WTC11 (cell line): ENCODE data around the gene SERPINF2.

ENCODE experiments used
- AFF4 ChIP-seq: sonication (generic); formaldehyde crosslinking; IDR thresholded peaks from 2 replicates; pipeline ENCODE4 v1.8.1; 2023; ENCODE audit warnings: mild to moderate bottlenecking, missing genetic modification reagents, borderline replicate concordance
- CREB1 ChIP-seq: sonication (generic); formaldehyde crosslinking; IDR thresholded peaks from 2 replicates; pipeline ENCODE4 v1.8.0; 2023; ENCODE audit warnings: mild to moderate bottlenecking, missing genetic modification reagents
- CTCF ChIP-seq: fragments of 200-600 bp; IDR thresholded peaks from 2 replicates; pipeline ENCODE4 v1.8.0; 2022; ENCODE audit warnings: antibody characterized with exemption
- GABPB1 ChIP-seq: sonication (generic); formaldehyde crosslinking; IDR thresholded peaks from 2 replicates; pipeline ENCODE4 v1.8.1; 2023; ENCODE audit warnings: mild to moderate bottlenecking, missing genetic modification reagents
- MAX ChIP-seq: sonication (generic); formaldehyde crosslinking; IDR thresholded peaks from 2 replicates; pipeline ENCODE4 v1.8.0; 2022; ENCODE audit warnings: mild to moderate bottlenecking, missing genetic modification reagents
- NR3C1 ChIP-seq: sonication (generic); formaldehyde crosslinking; conservative IDR thresholded peaks from 2 replicates; pipeline ENCODE4 v1.8.1; 2023; ENCODE audit warnings: low read depth, mild to moderate bottlenecking, missing genetic modification reagents
- USF2 ChIP-seq: sonication (generic); formaldehyde crosslinking; IDR thresholded peaks from 2 replicates; pipeline ENCODE4 v1.8.1; 2023; ENCODE audit warnings: mild to moderate bottlenecking, missing genetic modification reagents, moderate library complexity
- ZBTB21 ChIP-seq: sonication (generic); formaldehyde crosslinking; IDR thresholded peaks from 2 replicates; pipeline ENCODE4 v1.8.1; 2023; ENCODE audit warnings: mild to moderate bottlenecking, missing genetic modification reagents, borderline replicate concordance

- TF ChIP-seq CREB1 (CRISPR knock-in tag) (no peak), CTCF (no peak), AFF4 (CRISPR knock-in tag) (no peak), ZBTB21 (CRISPR knock-in tag) (no peak), GABPB1 (CRISPR knock-in tag) (no peak), MAX (CRISPR knock-in tag) (no peak), USF2 (CRISPR knock-in tag) (no peak), NR3C1 (CRISPR knock-in tag) (no peak)
Observed at GRCh38 chr17:1766382-1767135, 23.9 kb downstream of the SERPINF2 start.
